A172 (cell line): ENCODE results near the gene MXRA7. TPM values are rescaled to one million over a fixed set of nuclear protein-coding genes. Genes with fewer than 3 reads are reported as not detected.
A peak's percentile ranks its signal among the peaks of the same experiment; 100 is the strongest.
"Not testable (repeated sequence)": the region's sequence is repeated elsewhere in the genome, so short reads cannot be mapped to it uniquely, and the experiment has no call there.

Experiments
- DNase-seq: peaks from one replicate; pipeline ENCODE4 v3.0.0-alpha.2; 2015; ENCODE audit warnings: low spot score
- total RNA-seq: library from RNA; depleted of rRNA; stranded (reverse); fragments of >200 nt; shearing (Covaris generic); gene quantifications from 2 replicates; pipeline ENCODE4 v1.2.3, GENCODE V29; 2014

Gene MXRA7
- total RNA-seq, 1 experiment from 2014 or later: 187 TPM

DNA sequence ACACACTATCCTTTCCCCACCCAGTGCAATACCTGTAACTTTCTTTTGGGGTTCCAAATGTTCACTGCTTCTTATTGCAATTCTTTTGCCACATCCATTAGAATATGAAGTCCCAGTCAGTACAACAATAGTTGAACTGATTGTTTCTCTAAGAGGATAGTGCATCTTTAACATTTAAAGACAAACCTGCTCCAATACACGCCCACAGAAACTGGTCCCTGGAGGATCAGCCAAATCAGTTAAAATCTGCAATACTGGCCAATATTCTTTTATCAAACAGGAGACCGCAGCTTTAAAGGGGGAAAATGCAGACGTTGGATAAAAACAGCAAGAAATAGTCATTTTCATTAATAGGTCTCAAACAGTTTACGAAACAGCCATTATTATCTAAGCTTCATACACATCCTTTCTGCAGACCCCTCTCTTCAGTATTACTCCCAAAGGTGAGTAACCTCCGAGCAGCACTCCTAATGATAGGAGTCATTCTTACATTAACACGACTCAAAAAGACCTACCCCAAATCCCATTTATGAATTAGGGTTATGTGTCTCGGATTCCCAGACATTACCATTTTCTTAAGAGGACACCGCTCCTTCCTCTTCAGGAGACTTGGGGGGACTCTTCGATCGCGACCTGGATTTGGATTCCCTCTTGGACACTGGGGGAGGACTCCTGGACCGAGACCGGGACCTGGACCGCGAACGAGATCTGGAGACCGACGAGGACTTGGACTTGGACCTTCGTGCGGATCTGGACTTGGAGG lies 25.0 kb upstream of the MXRA7 start:
- DNase-seq: no peak

DNA sequence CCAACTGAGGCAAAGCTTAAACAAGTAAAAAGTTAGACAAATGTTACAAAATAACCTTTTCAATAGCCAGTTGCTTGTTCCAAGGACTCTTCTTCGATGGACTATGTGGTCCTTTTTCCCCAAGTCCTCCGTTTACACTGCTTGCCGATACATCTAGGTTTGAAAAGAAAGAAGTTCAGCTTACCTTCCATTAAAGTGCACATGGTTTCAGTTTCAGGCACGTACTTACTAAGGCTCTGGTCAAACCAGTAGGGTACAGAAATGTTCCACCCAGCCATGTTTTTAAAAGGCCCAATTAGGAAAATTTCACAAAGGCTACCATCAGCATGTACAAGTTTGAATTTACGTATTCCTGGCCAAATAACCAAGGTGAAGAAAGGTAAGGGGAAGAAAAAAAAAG lies 24.2 kb upstream of the MXRA7 start:
- DNase-seq: peak; percentile 32

GRCh38 chr17:76734080-76734840 lies 23.5 kb upstream of the MXRA7 start:
- DNase-seq: peak; percentile 46

DNA sequence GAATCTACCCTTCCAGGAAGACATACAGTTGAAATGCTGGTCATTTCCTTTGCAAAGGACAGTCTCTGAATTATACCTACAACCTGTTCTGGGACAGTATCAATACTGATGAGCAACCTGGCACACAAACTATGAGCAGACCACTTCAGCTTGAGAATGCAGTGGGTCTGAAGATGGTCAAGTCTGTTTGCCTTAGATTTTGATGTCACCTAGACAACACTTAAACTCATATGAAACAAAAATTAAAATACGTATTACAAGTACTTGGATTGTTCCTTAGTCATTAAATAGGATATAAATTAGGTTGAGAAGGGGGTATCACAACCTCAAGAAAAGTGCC lies 22.8 kb upstream of the MXRA7 start:
- DNase-seq: no peak

DNA sequence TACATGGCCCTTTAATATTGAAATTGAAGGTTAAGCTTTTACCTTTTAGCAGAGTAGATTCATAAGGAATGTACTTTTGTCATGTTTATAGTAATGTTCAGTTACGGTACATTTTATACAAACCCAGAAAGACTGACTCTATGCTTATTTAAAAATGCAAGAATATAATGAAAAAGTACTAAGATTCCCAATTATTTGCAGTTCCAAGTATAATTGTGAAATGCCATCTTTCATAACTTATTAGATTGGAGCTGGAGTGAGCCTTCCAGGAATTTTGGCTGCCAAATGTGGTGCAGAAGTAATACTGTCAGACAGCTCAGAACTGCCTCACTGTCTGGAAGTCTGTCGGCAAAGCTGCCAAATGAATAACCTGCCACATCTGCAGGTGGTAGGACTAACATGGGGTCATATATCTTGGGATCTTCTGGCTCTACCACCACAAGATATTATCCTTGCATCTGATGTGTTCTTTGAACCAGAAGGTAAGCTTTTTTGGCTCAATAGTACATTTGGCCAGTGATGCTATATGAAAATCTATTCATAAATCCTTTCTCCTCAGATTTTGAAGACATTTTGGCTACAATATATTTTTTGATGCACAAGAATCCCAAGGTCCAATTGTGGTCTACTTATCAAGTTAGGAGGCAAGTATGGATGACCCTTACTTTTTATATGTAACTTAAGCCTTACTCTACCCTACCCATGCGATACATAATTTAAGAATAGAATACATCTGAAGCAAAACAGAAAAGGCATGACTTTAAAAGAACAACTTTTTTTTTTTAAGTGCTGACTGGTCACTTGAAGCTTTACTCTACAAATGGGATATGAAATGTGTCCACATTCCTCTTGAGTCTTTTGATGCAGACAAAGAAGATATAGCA lies 22.2 kb upstream of the MXRA7 start:
- no peak for DNase-seq

GRCh38 chr17:76731800-76732733 lies 21.3 kb upstream of the MXRA7 start:
- not testable (repeated sequence) for DNase-seq

- no peak for DNase-seq
Measured at GRCh38 chr17:76727745-76728456, 17.1 kb upstream of the MXRA7 start.

DNA sequence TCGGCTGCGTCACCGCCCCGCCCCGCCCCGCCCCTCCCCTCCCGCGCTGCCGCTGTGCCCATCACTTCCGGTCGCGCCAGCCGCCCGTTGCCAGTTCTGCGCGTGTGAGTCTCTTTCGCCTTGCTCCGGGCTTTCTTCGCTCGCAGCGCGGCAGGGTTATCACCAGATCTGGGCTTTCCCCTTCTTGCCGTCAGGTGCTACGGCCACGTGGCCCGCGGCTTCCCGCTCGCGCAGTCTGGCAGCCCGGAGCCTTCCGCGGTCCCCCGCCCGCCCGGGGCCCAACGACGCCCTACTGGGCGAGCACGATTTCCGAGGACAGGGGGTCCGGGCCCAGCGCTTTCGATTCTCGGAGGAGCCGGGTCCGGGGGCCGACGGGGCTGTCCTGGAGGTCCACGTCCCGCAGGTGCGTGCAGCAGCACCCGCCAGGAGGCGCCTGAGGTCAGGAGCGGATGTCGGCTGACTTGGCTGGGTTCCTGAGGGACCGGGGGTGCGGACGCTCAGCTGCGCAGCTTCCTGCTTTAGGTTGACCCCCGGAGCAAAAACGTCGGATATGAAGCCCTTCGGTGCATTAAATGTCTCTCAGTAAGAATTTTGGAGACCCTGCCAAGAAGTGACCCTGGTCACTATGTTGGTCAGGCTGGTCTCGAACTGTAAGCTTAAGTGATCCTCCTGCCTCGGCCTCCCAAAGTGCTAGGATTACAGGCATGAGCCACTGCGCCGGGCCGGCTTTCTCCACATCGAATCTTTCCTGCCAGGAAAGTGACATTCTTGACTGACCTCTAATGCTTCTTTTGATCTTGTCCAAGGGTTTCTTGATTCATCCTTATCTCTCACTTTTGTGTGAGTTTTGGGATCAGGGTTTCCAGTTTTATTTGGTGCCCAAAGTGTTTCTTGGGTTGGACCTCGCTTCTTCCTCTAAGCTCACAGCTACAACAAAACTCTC lies 16.3 kb upstream of the MXRA7 start, which contains the start of gene METTL23:
METTL23 (plus strand) TSS at position 64 of the 943 bp plus-strand sequence. CDS start 2,872 bp downstream, outside the sequence.
- peak; percentile 72 for DNase-seq

DNA sequence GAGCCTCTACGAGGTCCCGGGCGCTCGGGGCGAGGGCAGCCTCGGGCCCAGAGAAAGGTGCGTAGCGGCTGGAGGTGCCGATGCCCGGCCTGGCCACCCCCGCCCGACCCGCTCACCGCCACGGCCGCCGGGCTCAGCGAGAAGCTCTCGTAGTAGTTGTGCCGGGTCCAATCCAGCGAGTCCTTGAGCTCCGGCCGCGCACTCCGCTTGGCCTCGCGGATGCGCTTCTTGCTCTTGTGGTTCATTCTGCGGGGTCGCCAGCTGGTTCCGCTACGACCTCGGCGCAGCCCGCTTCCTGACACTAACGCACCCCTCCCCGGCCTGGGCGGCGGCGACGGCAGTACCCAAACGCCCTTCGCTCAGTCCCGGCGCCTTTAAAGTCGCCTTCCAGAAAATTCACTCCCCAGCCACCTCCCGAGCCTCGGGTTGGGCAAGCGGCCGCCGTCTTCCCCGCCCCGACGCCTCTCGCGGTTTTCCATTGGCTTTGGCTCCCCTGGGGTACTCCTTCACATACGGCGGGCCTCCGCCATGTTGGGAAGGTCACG lies 15.5 kb upstream of the MXRA7 start, which contains the start of gene JMJD6:
JMJD6 (minus strand) TSS at position 376 of the 545 bp plus-strand sequence; CDS start at position 245, 131 bp downstream.
- DNase-seq: peak; percentile 89

DNA sequence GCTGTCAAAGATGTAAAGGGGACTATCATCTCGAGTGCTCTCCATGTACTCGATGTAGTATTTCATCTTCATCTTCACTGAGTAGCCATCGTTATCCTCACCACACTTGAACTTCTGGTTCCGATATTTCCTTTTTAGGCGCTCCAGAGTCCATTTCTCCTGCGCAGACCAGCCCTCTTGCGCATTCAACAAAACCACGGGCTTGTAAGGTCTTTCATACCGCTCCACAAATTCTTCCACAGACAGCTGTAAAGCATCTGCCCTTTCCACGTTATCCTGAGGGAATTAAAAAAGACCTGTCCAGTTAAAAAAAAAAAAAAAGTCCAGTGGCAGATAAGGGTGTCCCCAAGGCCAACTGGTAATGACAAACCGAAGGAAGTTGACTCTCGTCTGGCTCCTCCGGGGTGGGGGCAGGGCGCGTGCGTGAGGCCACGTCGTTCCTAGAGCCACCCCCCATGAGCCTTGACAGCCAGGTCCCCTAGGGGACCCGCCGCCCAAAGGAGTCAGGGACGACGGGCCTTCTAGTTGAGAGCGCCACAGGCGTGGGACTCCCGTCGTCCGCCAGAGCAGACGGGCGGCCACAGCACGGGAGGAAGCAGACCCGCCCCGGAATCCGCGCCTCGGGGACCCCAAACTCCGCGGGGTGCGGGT lies 14.9 kb upstream of the MXRA7 start:
- DNase-seq: peak; percentile 33

GRCh38 chr17:76723812-76724211 lies 13.0 kb upstream of the MXRA7 start:
- DNase-seq: no peak

GRCh38 chr17:76722977-76723376 lies 12.2 kb upstream of the MXRA7 start:
- not testable (repeated sequence) for DNase-seq

GRCh38 chr17:76722279-76722678 lies 11.5 kb upstream of the MXRA7 start:
- no peak for DNase-seq

- DNase-seq: no peak
Measured at GRCh38 chr17:76721463-76721862, 10.7 kb upstream of the MXRA7 start.

- no peak for DNase-seq
Measured at GRCh38 chr17:76720941-76721340, 10.2 kb upstream of the MXRA7 start.

DNA sequence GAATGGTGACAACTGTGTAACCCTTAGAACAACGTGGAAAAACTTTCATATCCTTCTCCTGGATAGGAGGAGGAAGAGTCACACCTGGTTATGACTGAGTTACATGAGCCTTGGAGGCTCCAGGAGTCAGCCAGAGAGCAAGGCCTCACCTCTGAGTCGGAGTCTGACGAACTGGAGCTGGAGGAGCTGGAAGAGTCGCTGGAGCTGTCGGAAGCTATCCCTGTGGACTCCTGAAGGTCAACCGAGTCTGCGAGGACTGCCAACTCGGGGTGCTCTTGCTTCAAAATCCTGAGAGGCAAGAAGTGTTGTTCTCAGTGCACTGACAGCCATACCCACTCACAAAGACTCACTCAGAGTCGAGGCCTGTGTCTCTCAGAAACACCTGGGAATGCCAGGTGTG lies 9.4 kb upstream of the MXRA7 start:
- no peak for DNase-seq

- DNase-seq: no peak
Measured at GRCh38 chr17:76718516-76718915, 7.8 kb upstream of the MXRA7 start.

- DNase-seq: peak; percentile 80
Measured at GRCh38 chr17:76716839-76717215, 6.1 kb upstream of the MXRA7 start.
